HG02798 (cell line): ENCODE results near the gene NOM1.
"Not testable (repeated sequence)": the region's sequence is repeated elsewhere in the genome, so short reads cannot be mapped to it uniquely, and the experiment has no call there.

ENCODE experiments used
- ATAC-seq: cut with Tn5 transposase; IDR thresholded peaks from one replicate; pipeline ENCODE4 v1.9.1; 2021; ENCODE audit warnings: mild to moderate bottlenecking; ENCODE audit not compliant: unreplicated experiment, poor library complexity

The NOM1 gene

GRCh38 chr7:156949541-156950380 lies at the start of gene NOM1:
Gene NOM1 (plus strand): TSS chr7:156949712. CDS start chr7:156949738, 26 bp downstream.
- peak; percentile 94 for ATAC-seq

- not testable (repeated sequence) for ATAC-seq
Observed at GRCh38 chr7:156900093-156900492, 49.4 kb upstream of the NOM1 start.

- no peak for ATAC-seq
Observed at GRCh38 chr7:156903232-156903909, 46.1 kb upstream of the NOM1 start.

- no peak for ATAC-seq
Observed at GRCh38 chr7:156906200-156906649, 43.3 kb upstream of the NOM1 start.

GRCh38 chr7:156907656-156908055 lies 41.9 kb upstream of the NOM1 start:
- ATAC-seq, result no peak

GRCh38 chr7:156909574-156910252 lies 39.8 kb upstream of the NOM1 start:
- not testable (repeated sequence) for ATAC-seq

GRCh38 chr7:156918635-156919034 lies 30.9 kb upstream of the NOM1 start:
- ATAC-seq, result no peak

GRCh38 chr7:156919132-156919713 lies 30.3 kb upstream of the NOM1 start:
- ATAC-seq, result no peak

- no peak for ATAC-seq
Observed at GRCh38 chr7:156920076-156920475, 29.4 kb upstream of the NOM1 start.

- not testable (repeated sequence) for ATAC-seq
Observed at GRCh38 chr7:156920487-156921373, 28.8 kb upstream of the NOM1 start.

GRCh38 chr7:156922304-156922703 lies 27.2 kb upstream of the NOM1 start:
- not testable (repeated sequence) for ATAC-seq

- not testable (repeated sequence) for ATAC-seq
Observed at GRCh38 chr7:156925821-156926220, 23.7 kb upstream of the NOM1 start.

GRCh38 chr7:156927571-156928405 lies 21.7 kb upstream of the NOM1 start:
- no peak for ATAC-seq

GRCh38 chr7:156928406-156928747 lies 21.1 kb upstream of the NOM1 start:
- no peak for ATAC-seq

GRCh38 chr7:156929789-156930539 lies 19.5 kb upstream of the NOM1 start:
- ATAC-seq, result no peak

- ATAC-seq, result no peak
Observed at GRCh38 chr7:156932006-156932405, 17.5 kb upstream of the NOM1 start.

- ATAC-seq, result no peak
Observed at GRCh38 chr7:156935250-156935649, 14.3 kb upstream of the NOM1 start.

- ATAC-seq, result not testable (repeated sequence)
Observed at GRCh38 chr7:156936766-156937165, 12.7 kb upstream of the NOM1 start.
